Esophagus squamous epithelium (tissue), 5 donors: Measurements from ENCODE around the gene DCST2. TPM values are rescaled to one million over a fixed set of nuclear protein-coding genes. Genes with fewer than 3 reads are reported as not detected.
A peak's percentile ranks its signal among the peaks of the same experiment; 100 is the strongest.

ENCODE experiments used
- DNase-seq: peaks from one replicate; lab custom pipeline; 2025; lab: John Stamatoyannopoulos, UW
- H3K27ac ChIP-seq, 4 donors: fragments of 200-600 bp; sonication (generic); one replicate each; pipeline ENCODE4 v1.5.1; 2016 to 2019; ENCODE audit warnings: mild to moderate bottlenecking in 1 of 4
- H3K27me3 ChIP-seq, 4 donors: fragments of 200-600 bp; sonication (generic); 1 replicate in 3 of 4; 2 replicates in 1 of 4; pipeline versions ENCODE4 v1.5.1 to v1.6.0; 2017 to 2021; ENCODE audit warnings: antibody characterized with exemption in 1 of 4
- H3K36me3 ChIP-seq, 3 donors: fragments of 200-600 bp; sonication (generic); one replicate each; pipeline ENCODE4 v1.5.1; 2016 to 2019
- H3K4me1 ChIP-seq, 3 donors: fragments of 200-600 bp; sonication (generic); one replicate each; pipeline ENCODE4 v1.5.1; 2017 to 2019
- H3K4me3 ChIP-seq, 4 donors: fragments of 200-600 bp; sonication (generic); 1 replicate in 3 of 4; 2 replicates in 1 of 4; pipeline ENCODE4 v1.5.1; 2016 to 2019; ENCODE audit warnings: mild to moderate bottlenecking in 2 of 4, moderate library complexity in 1 of 4
- H3K9me3 ChIP-seq, 3 donors: fragments of 200-600 bp; sonication (generic); one replicate each; pipeline ENCODE4 v1.5.1; 2016 to 2019
- POLR2A ChIP-seq, 4 donors: fragments of 450-650 bp; IDR thresholded peaks; one replicate each; pipeline ENCODE4 v1.6.1; 2017; ENCODE audit warnings: antibody characterized with exemption in 4 of 4, mild to moderate bottlenecking in 4 of 4, moderate library complexity in 3 of 4
- WGBS, 2 donors: methylation state at CpG; one replicate each; pipeline ENCODE4 v1.1.5; 2018; 5-methylcytosine and 5-hydroxymethylcytosine counted together
- intact Hi-C: fragments of 100-400 bp; cut with DNase I; formaldehyde crosslinking; loops from one replicate; pipeline ENCODE4 v1.15.0; 2022
- total RNA-seq, 4 donors: library from RNA; depleted of rRNA; stranded (reverse); fragments of >200 nt; gene quantifications; one replicate each; pipeline ENCODE4 v1.1.0, GENCODE V29; 2016
- TF ChIP-seq, protein P1 (sequence below), 6 experiments: fragments of 450-650 bp in 4 of 6; fragments of 200-600 bp in 2 of 6; sonication (generic) in 2 of 6; IDR thresholded peaks; one replicate each; pipeline ENCODE4 v1.5.1; 2016 to 2019; ENCODE audit warnings: antibody characterized with exemption in 6 of 6, mild to moderate bottlenecking in 4 of 6, moderate library complexity in 4 of 6
- donor health status: DM: yes; HTN: yes; CAD: no.

Gene DCST2
- total RNA-seq, 4 donors from 2014 or later = 0.11 to 8.2 (median 0.18) TPM

- Histone ChIP-seq H3K9me3 (no peaks in the 10 kb centered on the region), H3K27me3 (no peaks in the 10 kb centered on the region), H3K4me1 (peaks cover 47 to 84% (median 57%) of the 10 kb centered on the region in 3 donors), H3K27ac (peak overlapping the region; percentile 96 to 99 (median 98)), H3K36me3 (peaks cover 0 to 36% (median 13%) of the 10 kb centered on the region in 3 donors), H3K4me3 (peak overlapping the region in 3 of 4 donors; percentile 41 to 79 (median 46))
- no peak for DNase-seq
- TF ChIP-seq, protein P1, sequence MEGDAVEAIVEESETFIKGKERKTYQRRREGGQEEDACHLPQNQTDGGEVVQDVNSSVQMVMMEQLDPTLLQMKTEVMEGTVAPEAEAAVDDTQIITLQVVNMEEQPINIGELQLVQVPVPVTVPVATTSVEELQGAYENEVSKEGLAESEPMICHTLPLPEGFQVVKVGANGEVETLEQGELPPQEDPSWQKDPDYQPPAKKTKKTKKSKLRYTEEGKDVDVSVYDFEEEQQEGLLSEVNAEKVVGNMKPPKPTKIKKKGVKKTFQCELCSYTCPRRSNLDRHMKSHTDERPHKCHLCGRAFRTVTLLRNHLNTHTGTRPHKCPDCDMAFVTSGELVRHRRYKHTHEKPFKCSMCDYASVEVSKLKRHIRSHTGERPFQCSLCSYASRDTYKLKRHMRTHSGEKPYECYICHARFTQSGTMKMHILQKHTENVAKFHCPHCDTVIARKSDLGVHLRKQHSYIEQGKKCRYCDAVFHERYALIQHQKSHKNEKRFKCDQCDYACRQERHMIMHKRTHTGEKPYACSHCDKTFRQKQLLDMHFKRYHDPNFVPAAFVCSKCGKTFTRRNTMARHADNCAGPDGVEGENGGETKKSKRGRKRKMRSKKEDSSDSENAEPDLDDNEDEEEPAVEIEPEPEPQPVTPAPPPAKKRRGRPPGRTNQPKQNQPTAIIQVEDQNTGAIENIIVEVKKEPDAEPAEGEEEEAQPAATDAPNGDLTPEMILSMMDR (IDR thresholded peaks at IDR 0.05) = no peak
- TF ChIP-seq POLR2A (IDR thresholded peaks at IDR 0.05) = no peak
- WGBS, 2 donors = 26 to 37% methylated on average over 10 of the region's 10 CpGs
- intact Hi-C loops = no loop called here
These were observed 62.1 kb downstream of the DCST2 start for GRCh38 chr1:154971341-154971998.

- H3K4me1 ChIP-seq = peaks cover 47 to 81% (median 54%) of the 10 kb centered on the region in 3 donors
- intact Hi-C loops = no loop called here
- H3K27me3 ChIP-seq = no peaks in the 10 kb centered on the region
- 9 to 11% methylated on average over 6 to 9 of the region's 15 CpGs for WGBS, 2 donors
- peak within 1 kb of the TSS; percentile 22 to 79 (median 44) for H3K4me3 ChIP-seq
- H3K9me3 ChIP-seq = no peaks in the 10 kb centered on the region
- peak within 1 kb of the TSS; percentile 96 to 99 (median 98) for H3K27ac ChIP-seq
- peak; percentile 38 for DNase-seq
- TF ChIP-seq POLR2A (IDR thresholded peaks at IDR 0.05) = peak in 3 of 4 donors; percentile 67 to 93 (median 80)
- TF ChIP-seq, protein P1 (IDR thresholded peaks at IDR 0.05) = peak in 1 of 6 experiments; percentile 2
- peaks cover 1 to 43% (median 20%) of the 10 kb centered on the region in 3 donors for H3K36me3 ChIP-seq
These were observed 62.8 kb downstream of the DCST2 start, which contains the start of gene SHC1 for GRCh38 chr1:154970631-154971340. Gene SHC1, minus strand, starts transcription at chr1:154970747. Its CDS starts 221 bp downstream, at chr1:154970526.

DNA sequence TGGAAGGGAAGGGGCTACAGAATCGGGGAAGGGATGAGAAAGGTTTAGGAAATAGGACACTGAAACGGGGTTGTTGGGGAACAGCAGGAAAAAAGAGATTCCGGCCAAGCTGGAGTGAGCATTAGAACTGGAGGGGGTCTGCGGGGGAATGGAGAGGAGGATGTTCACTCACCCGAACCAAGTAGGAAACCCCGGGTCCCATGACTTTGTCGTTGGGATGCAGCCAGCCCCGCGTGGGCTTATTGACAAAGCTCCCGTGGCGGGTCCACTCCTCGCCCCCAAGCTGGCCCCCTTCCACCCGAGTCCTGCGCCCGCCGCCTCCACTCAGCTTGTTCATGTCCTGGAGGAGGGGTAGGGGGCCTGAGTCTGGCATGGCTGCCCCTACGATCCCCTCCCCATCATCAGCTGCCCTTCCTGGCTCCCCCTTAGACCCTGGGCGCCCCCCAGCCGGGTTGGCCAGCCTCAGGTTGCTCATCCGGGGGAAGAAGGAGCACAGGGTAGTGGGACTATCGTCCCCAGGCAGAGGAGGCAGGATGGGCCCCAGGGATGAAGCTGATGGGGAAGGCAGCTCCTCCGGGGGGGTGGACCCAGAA lies 63.6 kb downstream of the DCST2 start:
- 13 to 27% methylated on average over 11 to 17 of the region's 22 CpGs for WGBS, 2 donors
- H3K27me3 ChIP-seq = no peaks in the 10 kb centered on the region
- no peak for DNase-seq
- intact Hi-C loops = loop anchor here (10.0 kb wide), 1 partner anchor 95 kb away; the partner anchor contains the start of gene EFNA4
- peak overlapping the region; percentile 22 to 79 (median 44) for H3K4me3 ChIP-seq
- TF ChIP-seq, protein P1 (IDR thresholded peaks at IDR 0.05) = no peak
- no peak for TF ChIP-seq POLR2A (IDR thresholded peaks at IDR 0.05)
- peak overlapping the region; percentile 96 to 99 (median 98) for H3K27ac ChIP-seq
- H3K4me1 ChIP-seq = peaks cover 47 to 75% (median 54%) of the 10 kb centered on the region in 3 donors
- H3K9me3 ChIP-seq = no peaks in the 10 kb centered on the region
- peaks cover 7 to 51% (median 29%) of the 10 kb centered on the region in 3 donors for H3K36me3 ChIP-seq

DNA sequence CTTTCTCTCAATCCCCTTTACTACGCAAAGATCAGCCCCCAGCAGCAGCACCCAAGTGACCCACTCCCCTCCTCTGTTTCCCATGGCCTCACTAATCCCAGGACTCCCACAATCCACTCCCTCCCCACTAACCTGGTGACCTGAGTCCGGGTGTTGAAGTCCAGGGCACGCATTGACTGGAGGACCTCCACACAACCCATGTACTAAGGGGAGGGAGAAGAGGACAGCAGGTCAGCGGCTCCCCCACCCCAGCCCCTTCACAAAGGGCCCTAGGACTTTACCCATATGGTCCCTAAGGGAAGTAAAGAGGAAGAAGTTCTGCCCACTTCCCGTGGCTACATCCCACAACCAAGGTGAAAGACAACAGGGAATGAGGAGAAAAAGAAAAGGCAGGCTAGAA lies 64.3 kb downstream of the DCST2 start:
- intact Hi-C loops = loop anchor here (10.0 kb wide), 1 partner anchor 96 kb away; the partner anchor contains the start of gene EFNA4
- no peaks in the 10 kb centered on the region for H3K27me3 ChIP-seq
- 48 to 63% methylated on average over 2 to 5 of the region's 5 CpGs for WGBS, 2 donors
- H3K9me3 ChIP-seq = no peaks in the 10 kb centered on the region
- DNase-seq = no peak
- peaks cover 47 to 75% (median 54%) of the 10 kb centered on the region in 3 donors for H3K4me1 ChIP-seq
- H3K4me3 ChIP-seq = peak overlapping the region in 3 of 4 donors; percentile 41 to 79 (median 46)
- peaks cover 7 to 58% (median 34%) of the 10 kb centered on the region in 3 donors for H3K36me3 ChIP-seq
- TF ChIP-seq, protein P1 (IDR thresholded peaks at IDR 0.05) = no peak
- TF ChIP-seq POLR2A (IDR thresholded peaks at IDR 0.05) = no peak
- peak overlapping the region; percentile 96 to 99 (median 98) for H3K27ac ChIP-seq
